H1 (cell line): ENCODE results near the gene TMEM120B. TPM values are rescaled to one million over a fixed set of nuclear protein-coding genes. Genes with fewer than 3 reads are reported as not detected.

Experiments used
- BCL11A ChIP-seq, 2 experiments: IDR thresholded peaks; one replicate each; pipeline ENCODE4 v1.6.1; 2011; ENCODE audit warnings: low read depth in 2 of 2, low read length in 2 of 2, mild to moderate bottlenecking in 2 of 2
- CEBPB ChIP-seq: IDR thresholded peaks from 2 replicates; pipeline ENCODE4 v1.6.1; 2012; ENCODE audit warnings: low read depth, low read length
- CHD7 ChIP-seq: fragments of 300-600 bp; sonication (generic); IDR thresholded peaks from 2 replicates; pipeline ENCODE4 v1.7.1; 2012; ENCODE audit warnings: low read length, moderate library complexity, mild to moderate bottlenecking, inconsistent platforms; ENCODE audit not compliant: insufficient replicate concordance
- EZH2 ChIP-seq: fragments of 200-600 bp; sonication (generic); IDR thresholded peaks from 2 replicates; pipeline ENCODE4 v1.7.1; 2012; ENCODE audit warnings: low read depth, mild to moderate bottlenecking, moderate library complexity, low read length, inconsistent platforms; ENCODE audit not compliant: severe bottlenecking
- RNF2 ChIP-seq: fragments of 200-900, 300-1000 bp; sonication (generic); IDR thresholded peaks from 2 replicates; pipeline ENCODE4 v1.7.1; 2016; ENCODE audit warnings: borderline replicate concordance, low read depth, mild to moderate bottlenecking, antibody characterized with exemption, low read length; ENCODE audit not compliant: poor library complexity, severe bottlenecking; ENCODE audit errors: missing control alignments
- SIN3A ChIP-seq, 2 experiments: IDR thresholded peaks in 1 of 2; conservative IDR thresholded peaks in 1 of 2; 2 replicates each; pipeline ENCODE4 v1.6.1; 2011 to 2012; ENCODE audit warnings: low read length in 2 of 2, improper control_type of control experiment in 1 of 2, low read depth in 1 of 2, mild to moderate bottlenecking in 1 of 2
- TEAD4 ChIP-seq: IDR thresholded peaks from 2 replicates; pipeline ENCODE4 v1.6.1; 2012; ENCODE audit warnings: low read depth, low read length, inconsistent platforms, mixed read lengths
- polyA plus RNA-seq, 7 experiments: library from polyadenylated mRNA; depleted of rRNA in 3 of 7; stranded (reverse) in 5 of 7; unstranded in 2 of 7; fragments of >200 nt in 5 of 7; fragments of 200-250 nt in 2 of 7; gene quantifications; 1 replicate in 5 of 7; 2 replicates in 1 of 7; 4 replicates in 1 of 7; pipeline versions ENCODE4 v1.2.1 to v1.2.3, GENCODE V29; 2011 to 2013; ENCODE audit warnings: missing spikeins in 2 of 7, mixed read lengths in 2 of 7
- total RNA-seq: library from RNA; stranded (reverse); fragmentation: NEBNext Ultra II Directional; extraction: Animal tissue kit (Norgen Biotek cat#: 25700); gene quantifications from 2 replicates; pipeline ENCODE4 v1.2.1, GENCODE V29; 2021

TMEM120B gene
- total and polyA plus RNA-seq, 2 of the 8 experiments (the other 6 are each of a cell fraction or from before 2014, with no cell fraction given): 22.0 to 29.1 TPM

- TF ChIP-seq CHD7: no peak
- no peak for TF ChIP-seq CEBPB
- no peak for TF ChIP-seq SIN3A (conservative IDR thresholded peaks at IDR 0.05 in 1 of 2, IDR thresholded peaks at IDR 0.05 in 1 of 2; ENCODE audit: low read depth in 1 of 2, low read length in 2 of 2)
- no peak for TF ChIP-seq TEAD4
- no peak for TF ChIP-seq BCL11A (IDR thresholded peaks at IDR 0.05; ENCODE audit: low read depth in 2 of 2, low read length in 2 of 2)
- TF ChIP-seq EZH2: no peak
- TF ChIP-seq RNF2: no peak
These were observed 101.4 kb downstream of the TMEM120B start (continued) for GRCh38 chr12:121813951-121814350.
